Lower leg skin (tissue), 3 donors: ENCODE measurements around the gene DNAH8.

Experiments used
- CTCF ChIP-seq, 3 donors: fragments of 450-650 bp; IDR thresholded peaks; one replicate each; pipeline ENCODE4 v1.5.1; 2016; ENCODE audit warnings: antibody characterized with exemption in 3 of 3, mild to moderate bottlenecking in 3 of 3, moderate library complexity in 2 of 3
- POLR2A ChIP-seq, 2 donors: fragments of 450-650 bp; IDR thresholded peaks; one replicate each; pipeline ENCODE4 v1.6.1; 2016 to 2017; ENCODE audit warnings: antibody characterized with exemption in 2 of 2, mild to moderate bottlenecking in 1 of 2, moderate library complexity in 1 of 2

DNA sequence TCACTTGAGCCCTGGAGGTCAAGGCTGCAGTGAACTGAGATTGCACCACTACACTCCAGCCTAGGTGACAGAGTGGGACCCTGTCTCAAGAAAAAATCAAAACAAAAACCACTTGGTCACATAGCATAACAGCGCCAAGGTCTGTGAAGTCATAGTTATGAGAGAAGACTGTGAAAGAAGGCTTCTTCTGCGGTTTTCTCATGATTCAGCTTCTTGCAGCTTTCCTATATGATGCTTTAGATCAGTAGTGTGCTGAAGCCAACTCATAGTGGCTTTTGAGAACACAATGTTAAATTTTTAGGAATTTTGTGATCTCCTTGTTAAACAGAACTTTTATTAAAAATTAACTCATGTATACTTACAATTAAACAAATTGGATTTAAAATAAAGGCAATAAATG lies 197.3 kb downstream of the DNAH8 start:
- no peak for TF ChIP-seq CTCF (IDR thresholded peaks at IDR 0.05)
- TF ChIP-seq POLR2A (IDR thresholded peaks at IDR 0.05) = no peak
